H9 (cell line): Measurements from ENCODE around the gene VEGFC. TPM values are rescaled to one million over a fixed set of nuclear protein-coding genes. Genes with fewer than 3 reads are reported as not detected.

Experiments
- DNase-seq: peaks from one replicate; pipeline ENCODE4 v3.0.0-alpha.2; 2017
- H2AFZ ChIP-seq: one replicate; pipeline ENCODE4 v1.6.1; 2013; ENCODE audit warnings: mild to moderate bottlenecking, low read length, control low read depth, moderate library complexity
- H2AK5ac ChIP-seq: 2 replicates; pipeline ENCODE4 v1.6.1; 2013; ENCODE audit warnings: low read length, control low read depth, mixed read lengths; ENCODE audit not compliant: insufficient read length
- H2BK120ac ChIP-seq: one replicate; pipeline ENCODE4 v1.6.1; 2013; ENCODE audit warnings: low read depth, mild to moderate bottlenecking, low read length, control low read depth, inconsistent platforms; ENCODE audit not compliant: poor library complexity, severe bottlenecking
- H2BK12ac ChIP-seq: 2 replicates; pipeline ENCODE4 v1.6.1; 2013; ENCODE audit warnings: low read length, control low read depth, mixed read lengths, low read depth; ENCODE audit not compliant: insufficient read length
- H2BK15ac ChIP-seq: 2 replicates; pipeline ENCODE4 v1.6.1; 2013; ENCODE audit warnings: low read depth, low read length, control low read depth
- H2BK20ac ChIP-seq: one replicate; pipeline ENCODE4 v1.6.1; 2013; ENCODE audit warnings: low read depth, mild to moderate bottlenecking, low read length, control low read depth, inconsistent platforms; ENCODE audit not compliant: poor library complexity, severe bottlenecking
- H2BK5ac ChIP-seq: 2 replicates; pipeline ENCODE4 v1.6.1; 2013; ENCODE audit warnings: low read length, control low read depth, mixed read lengths; ENCODE audit not compliant: insufficient read length
- H3K14ac ChIP-seq: 2 replicates; pipeline ENCODE4 v1.6.1; 2013; ENCODE audit warnings: low read length, control low read depth; ENCODE audit not compliant: insufficient read depth
- H3K18ac ChIP-seq: 2 replicates; pipeline ENCODE4 v1.6.1; 2013; ENCODE audit warnings: low read depth, mild to moderate bottlenecking, mixed read lengths, low read length, control low read depth; ENCODE audit not compliant: insufficient read length
- H3K23ac ChIP-seq: 2 replicates; pipeline ENCODE4 v1.6.1; 2013; ENCODE audit warnings: low read length, control low read depth, mixed read lengths, low read depth; ENCODE audit not compliant: insufficient read length
- H3K23me2 ChIP-seq: 2 replicates; pipeline ENCODE4 v1.6.1; 2013; ENCODE audit warnings: low read depth, mild to moderate bottlenecking, mixed read lengths, low read length, control low read depth; ENCODE audit not compliant: insufficient read length, poor library complexity, severe bottlenecking
- H3K27ac ChIP-seq: 2 replicates; pipeline ENCODE4 v1.5.1; 2013; ENCODE audit warnings: low read length, control low read depth, mixed read lengths, low read depth; ENCODE audit not compliant: insufficient read length
- H3K27me3 ChIP-seq: 2 replicates; pipeline ENCODE4 v1.6.1; 2013; ENCODE audit warnings: low read length, control low read depth, inconsistent platforms; ENCODE audit not compliant: insufficient read depth
- H3K4ac ChIP-seq: 2 replicates; pipeline ENCODE4 v1.6.1; 2013; ENCODE audit warnings: low read depth, mild to moderate bottlenecking, control low read depth, inconsistent platforms, low read length, moderate library complexity
- H3K4me1 ChIP-seq: 2 replicates; pipeline ENCODE4 v1.6.1; 2013; ENCODE audit warnings: low read length, control low read depth, inconsistent platforms; ENCODE audit not compliant: insufficient read depth
- H3K4me2 ChIP-seq: 2 replicates; pipeline ENCODE4 v1.6.1; 2013; ENCODE audit warnings: low read length, control low read depth, mixed read lengths; ENCODE audit not compliant: insufficient read length, insufficient read depth
- H3K56ac ChIP-seq: 2 replicates; pipeline ENCODE4 v1.6.1; 2013; ENCODE audit warnings: low read depth, mild to moderate bottlenecking, mixed read lengths, low read length, control low read depth; ENCODE audit not compliant: insufficient read length
- H3K79me1 ChIP-seq: 2 replicates; pipeline ENCODE4 v1.6.1; 2013; ENCODE audit warnings: low read depth, mild to moderate bottlenecking, moderate library complexity, low read length, control low read depth, inconsistent platforms; ENCODE audit not compliant: insufficient read depth, poor library complexity, severe bottlenecking
- H3K79me2 ChIP-seq: 2 replicates; pipeline ENCODE4 v1.6.1; 2013; ENCODE audit warnings: low read length, control low read depth, inconsistent platforms; ENCODE audit not compliant: insufficient read depth
- H3K9ac ChIP-seq: 2 replicates; pipeline ENCODE4 v1.6.1; 2013; ENCODE audit warnings: low read length, control low read depth, mixed read lengths; ENCODE audit not compliant: insufficient read length; ENCODE audit errors: extremely low read depth
- H3K9me3 ChIP-seq: one replicate; pipeline ENCODE4 v1.6.1; 2013; ENCODE audit warnings: low read depth, low read length, inconsistent platforms; ENCODE audit not compliant: control insufficient read depth
- H3T11ph ChIP-seq: one replicate; pipeline ENCODE4 v1.6.1; 2013; ENCODE audit warnings: mild to moderate bottlenecking, low read length, control low read depth, inconsistent platforms
- H4K20me1 ChIP-seq: one replicate; pipeline ENCODE4 v1.6.1; 2013; ENCODE audit not compliant: control insufficient read depth, insufficient read length, insufficient read depth
- H4K5ac ChIP-seq: 2 replicates; pipeline ENCODE4 v1.6.1; 2013; ENCODE audit warnings: low read depth, mild to moderate bottlenecking, mixed read lengths, low read length, control low read depth; ENCODE audit not compliant: insufficient read length
- H4K8ac ChIP-seq: replicated peaks from 2 replicates; pipeline ENCODE4 v1.6.1; 2013; ENCODE audit warnings: low read length, control low read depth, mixed read lengths, low read depth; ENCODE audit not compliant: insufficient read length
- H4K91ac ChIP-seq: 2 replicates; pipeline ENCODE4 v1.6.1; 2013; ENCODE audit warnings: low read depth, mild to moderate bottlenecking, moderate library complexity, mixed read lengths, low read length, control low read depth; ENCODE audit not compliant: insufficient read length
- H3K27ac Mint-ChIP-seq, 3 experiments: 2 replicates in 2 of 3; 3 replicates in 1 of 3; pipeline ENCODE4 v1.8.0; 2020 to 2021; ENCODE audit warnings: mixed read lengths in 3 of 3, mild to moderate bottlenecking in 1 of 3, moderate library complexity in 1 of 3
- H3K27me3 Mint-ChIP-seq: 2 replicates; pipeline ENCODE4 v1.8.0; 2021; ENCODE audit warnings: low read depth, mild to moderate bottlenecking, moderate library complexity, mixed read lengths
- H3K36me3 Mint-ChIP-seq, 3 experiments: 2 replicates in 2 of 3; 3 replicates in 1 of 3; pipeline ENCODE4 v1.8.0; 2020 to 2021; ENCODE audit warnings: low read depth in 3 of 3, mixed read lengths in 3 of 3; ENCODE audit not compliant: insufficient read depth in 1 of 3
- H3K4me1 Mint-ChIP-seq, 2 experiments: 2 replicates each; pipeline ENCODE4 v1.8.0; 2020; ENCODE audit warnings: mixed read lengths in 2 of 2
- H3K4me3 Mint-ChIP-seq, 2 experiments: 2 replicates in 1 of 2; 3 replicates in 1 of 2; pipeline ENCODE4 v1.8.0; 2020 to 2021; ENCODE audit warnings: mild to moderate bottlenecking in 2 of 2, mixed read lengths in 2 of 2, moderate library complexity in 1 of 2
- H3K9me3 Mint-ChIP-seq, 2 experiments: 2 replicates in 1 of 2; 3 replicates in 1 of 2; pipeline ENCODE4 v1.8.0; 2020; ENCODE audit warnings: mild to moderate bottlenecking in 2 of 2, mixed read lengths in 2 of 2, moderate library complexity in 1 of 2
- CTCF ChIP-seq: fragments of 200-600 bp; sonication (generic); conservative IDR thresholded peaks from 3 replicates; pipeline ENCODE4 v1.8.0; 2021; ENCODE audit warnings: antibody characterized with exemption, mild to moderate bottlenecking
- WGBS: extraction: QIAGEN DNeasy Blood & Tissue Kit; methylation state at CpG from one replicate; pipeline ENCODE4 v1.1.7; 2013; ENCODE audit warnings: missing lambda C conversion rate, low lambda C conversion rate, mixed read lengths; ENCODE audit not compliant: insufficient read length; ENCODE audit errors: extremely low coverage; 5-methylcytosine and 5-hydroxymethylcytosine counted together
- total RNA-seq: library from RNA; stranded (reverse); gene quantifications from 2 replicates; pipeline ENCODE4 v1.2.1, GENCODE V29; 2021

VEGFC gene
- total RNA-seq, 1 experiment from 2014 or later, result 0.46 TPM

- H3K23me2 ChIP-seq, result no peaks in the 10 kb centered on the region
- no peaks in the 10 kb centered on the region for H4K20me1 ChIP-seq
- no peak overlapping the region for H2BK120ac ChIP-seq
- H2BK12ac ChIP-seq, result no peak overlapping the region
- no peaks in the 10 kb centered on the region for H3K4me1 ChIP-seq
- no peak overlapping the region for H4K91ac ChIP-seq
- Mint-ChIP-seq H3K4me1 (no peaks in the 10 kb centered on the region), H3K36me3 (no peaks in the 10 kb centered on the region), H3K4me3 (no peak overlapping the region), H3K27ac (no peak overlapping the region), H3K9me3 (no peaks in the 10 kb centered on the region), H3K27me3 (peaks cover 1% of the 10 kb centered on the region; the same call in 1 of the 2 replicates)
- H2BK5ac ChIP-seq, result no peak overlapping the region
- H4K5ac ChIP-seq, result no peak overlapping the region
- no peak overlapping the region for H3K4ac ChIP-seq
- no peak for DNase-seq
- no peak for TF ChIP-seq CTCF
- no peak overlapping the region for H2BK20ac ChIP-seq
- H3T11ph ChIP-seq, result no peak overlapping the region
- no CpG with 5 or more reads among the region's 1 CpG for WGBS
- no peaks in the 10 kb centered on the region for H3K27me3 ChIP-seq
- H2AK5ac ChIP-seq, result no peak overlapping the region
- no peak overlapping the region; the same call in 1 of the 2 replicates for H2BK15ac ChIP-seq
- H3K79me2 ChIP-seq, result no peaks in the 10 kb centered on the region
- H3K14ac ChIP-seq, result no peak overlapping the region
- no peak overlapping the region for H3K9ac ChIP-seq
- H3K9me3 ChIP-seq, result no peaks in the 10 kb centered on the region
- H3K56ac ChIP-seq, result no peak overlapping the region
- no peak overlapping the region for H3K18ac ChIP-seq
- H3K27ac ChIP-seq, result no peak overlapping the region
- H3K4me2 ChIP-seq, result no peak overlapping the region
- H3K79me1 ChIP-seq, result no peaks in the 10 kb centered on the region
- H4K8ac ChIP-seq, result no peak overlapping the region
- no peak overlapping the region for H3K23ac ChIP-seq
- no peak overlapping the region for H2AFZ ChIP-seq
These were observed 146.4 kb downstream of the VEGFC start for GRCh38 chr4:176646311-176646710.
